IgD-negative memory B cell (primary cell): ENCODE results near the gene COQ8B. TPM values are rescaled to one million over a fixed set of nuclear protein-coding genes. Genes with fewer than 3 reads are reported as not detected.

Source experiments
- polyA plus RNA-seq: library from polyadenylated mRNA; unstranded; fragments of 300-500 nt; fragmentation: Illumina TruSeq; gene quantifications from one replicate; pipeline ENCODE4 v1.2.3, GENCODE V29; 2021

Gene COQ8B
- polyA plus RNA-seq, 1 donor from 2014 or later = 24.2 TPM

Other genes with a start within 250 kb of the COQ8B start
- gene SPTBN4, start 249.9 kb downstream of the COQ8B start, polyA plus RNA-seq = not detected
- gene SHKBP1, start 140.0 kb downstream of the COQ8B start, polyA plus RNA-seq = 210 TPM
- gene LTBP4, start 115.5 kb downstream of the COQ8B start, polyA plus RNA-seq = 22.1 TPM
- 4.0 TPM for gene NUMBL, start 26.2 kb downstream of the COQ8B start, polyA plus RNA-seq
- gene ITPKC, start 226 bp upstream of the COQ8B start, polyA plus RNA-seq = 8.8 TPM
- gene ACTMAP, start 33.6 kb upstream of the COQ8B start, polyA plus RNA-seq = 4.9 TPM
- gene SNRPA, start 34.3 kb upstream of the COQ8B start, polyA plus RNA-seq = 96.4 TPM
- gene MIA, start 58.6 kb upstream of the COQ8B start, polyA plus RNA-seq = not detected
- gene RAB4B, start 61.4 kb upstream of the COQ8B start, polyA plus RNA-seq = 141 TPM
- 181 TPM for gene EGLN2, start 82.3 kb upstream of the COQ8B start, polyA plus RNA-seq
- gene CYP2A6, start 133.6 kb upstream of the COQ8B start, polyA plus RNA-seq = not detected
- gene CYP2A7, start 165.3 kb upstream of the COQ8B start, polyA plus RNA-seq = not detected